ENCODE data around the gene PPP1CB.

- TF ChIP-seq, protein P1, sequence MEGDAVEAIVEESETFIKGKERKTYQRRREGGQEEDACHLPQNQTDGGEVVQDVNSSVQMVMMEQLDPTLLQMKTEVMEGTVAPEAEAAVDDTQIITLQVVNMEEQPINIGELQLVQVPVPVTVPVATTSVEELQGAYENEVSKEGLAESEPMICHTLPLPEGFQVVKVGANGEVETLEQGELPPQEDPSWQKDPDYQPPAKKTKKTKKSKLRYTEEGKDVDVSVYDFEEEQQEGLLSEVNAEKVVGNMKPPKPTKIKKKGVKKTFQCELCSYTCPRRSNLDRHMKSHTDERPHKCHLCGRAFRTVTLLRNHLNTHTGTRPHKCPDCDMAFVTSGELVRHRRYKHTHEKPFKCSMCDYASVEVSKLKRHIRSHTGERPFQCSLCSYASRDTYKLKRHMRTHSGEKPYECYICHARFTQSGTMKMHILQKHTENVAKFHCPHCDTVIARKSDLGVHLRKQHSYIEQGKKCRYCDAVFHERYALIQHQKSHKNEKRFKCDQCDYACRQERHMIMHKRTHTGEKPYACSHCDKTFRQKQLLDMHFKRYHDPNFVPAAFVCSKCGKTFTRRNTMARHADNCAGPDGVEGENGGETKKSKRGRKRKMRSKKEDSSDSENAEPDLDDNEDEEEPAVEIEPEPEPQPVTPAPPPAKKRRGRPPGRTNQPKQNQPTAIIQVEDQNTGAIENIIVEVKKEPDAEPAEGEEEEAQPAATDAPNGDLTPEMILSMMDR (IDR thresholded peaks at IDR 0.05), result no peak
- TF ChIP-seq POLR2A (IDR thresholded peaks at IDR 0.05) (no peak), POLR2AphosphoS5 (IDR thresholded peaks at IDR 0.05; ENCODE audit: insufficient read depth in 1 of 2, low read depth in 1 of 2) (no peak)
Observed at GRCh38 chr2:28835781-28836180, 84.2 kb downstream of the PPP1CB start.
